MM.1S (cell line): ENCODE data around the gene SH3PXD2A.

Experiments used
- CTCF ChIP-seq: fragments of 300-600 bp; sonication (generic); IDR thresholded peaks from 2 replicates; pipeline ENCODE4 v1.5.1; 2016; ENCODE audit warnings: antibody characterized with exemption, low read length, mixed read lengths
- EZH2 ChIP-seq: fragments of 300-600 bp; sonication (generic); optimal IDR thresholded peaks from 2 replicates; pipeline ENCODE3; 2017; ENCODE audit warnings: low read depth, mild to moderate bottlenecking, antibody characterized with exemption, low read length, mixed read lengths
- EZH2phosphoT487 ChIP-seq: fragments of 300-600 bp; sonication (generic); IDR thresholded peaks from 2 replicates; pipeline ENCODE4 v1.6.1; 2018; ENCODE audit warnings: antibody characterized with exemption, low read length

DNA sequence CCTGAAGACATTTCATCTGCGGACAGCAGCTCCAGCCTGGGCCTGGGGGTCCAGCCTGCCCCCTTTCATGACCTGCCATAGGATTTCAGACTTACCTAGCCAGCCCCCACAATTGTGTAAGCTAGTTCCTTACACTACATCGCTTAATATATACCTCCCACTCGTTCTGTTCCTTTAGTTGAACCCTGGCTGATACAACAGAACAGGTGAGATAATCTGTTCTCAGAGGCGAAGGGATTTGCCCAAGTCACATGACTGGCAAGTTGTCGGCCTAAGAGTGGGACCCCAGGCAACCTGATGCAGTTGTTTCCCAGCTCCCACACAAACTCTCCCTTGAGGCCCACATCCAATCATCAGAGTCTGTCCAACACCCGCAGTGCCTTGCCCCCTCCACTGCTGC, 168.2 kb downstream of the SH3PXD2A start:
- TF ChIP-seq EZH2phosphoT487 (no peak), CTCF (no peak), EZH2 (no peak)
